NCI-H69 (cell line): ENCODE data around the gene PRKCE.
A peak's percentile ranks its signal among the peaks of the same experiment; 100 is the strongest.

Experiments
- DNase-seq: peaks from one replicate; lab custom pipeline; 2025; lab: John Stamatoyannopoulos, UW

Gene PRKCE

DNA sequence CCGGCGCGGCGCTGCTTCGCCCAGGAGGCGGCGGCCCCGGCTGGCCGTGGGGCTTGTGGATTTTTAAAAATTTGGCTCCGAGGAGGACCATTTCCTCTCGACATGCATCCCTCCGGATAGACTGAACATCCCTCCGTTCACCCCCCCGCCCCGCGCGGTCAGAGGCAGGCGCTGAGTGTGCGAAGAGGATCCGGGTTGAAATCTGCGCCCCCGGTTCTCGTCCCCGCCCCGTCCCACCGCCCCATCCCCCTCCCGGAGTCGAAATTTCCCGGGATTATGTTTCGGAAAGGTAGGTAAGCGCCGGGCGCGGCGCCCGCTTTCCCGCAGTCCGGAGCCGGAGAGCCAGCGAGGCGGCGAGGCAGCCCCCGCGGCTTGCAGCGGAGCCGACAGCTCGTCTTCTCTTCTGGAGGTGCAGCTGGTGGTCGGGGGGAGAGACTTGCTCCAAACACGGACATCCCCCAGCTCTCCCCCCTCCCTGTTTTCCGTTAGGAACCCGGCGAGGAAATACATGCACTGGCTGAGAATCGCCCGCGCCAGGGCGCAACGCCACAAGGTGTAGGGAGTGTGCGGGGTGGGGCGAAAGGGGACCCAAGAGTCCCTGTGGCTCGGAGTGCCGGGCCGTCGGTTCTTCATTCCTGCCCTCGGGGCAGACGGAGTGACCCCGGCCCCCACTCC, at the start of gene PRKCE:
TSS of gene PRKCE (plus strand) at position 261 of the 675 bp plus-strand sequence.
- DNase-seq = peak; percentile 34

DNA sequence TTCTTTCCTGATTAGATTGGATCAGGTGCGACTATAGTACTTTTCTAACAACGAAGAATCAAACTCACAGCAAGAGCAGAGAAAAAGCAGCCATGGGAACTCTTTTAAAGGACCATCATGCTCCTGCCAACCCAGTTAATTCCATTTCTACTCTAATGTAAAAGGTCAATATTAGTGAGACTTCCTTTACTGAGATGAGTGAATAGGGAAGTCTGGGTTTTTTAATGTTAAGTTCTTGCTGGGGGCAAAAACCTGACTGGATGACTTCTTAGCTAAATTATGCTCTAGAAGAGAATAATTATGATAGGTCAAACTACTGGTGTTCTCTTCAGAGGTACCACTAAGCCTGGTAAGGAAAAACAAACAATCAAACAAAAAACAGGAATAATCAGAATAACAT, 48.9 kb upstream of the PRKCE start:
- DNase-seq = no peak

DNA sequence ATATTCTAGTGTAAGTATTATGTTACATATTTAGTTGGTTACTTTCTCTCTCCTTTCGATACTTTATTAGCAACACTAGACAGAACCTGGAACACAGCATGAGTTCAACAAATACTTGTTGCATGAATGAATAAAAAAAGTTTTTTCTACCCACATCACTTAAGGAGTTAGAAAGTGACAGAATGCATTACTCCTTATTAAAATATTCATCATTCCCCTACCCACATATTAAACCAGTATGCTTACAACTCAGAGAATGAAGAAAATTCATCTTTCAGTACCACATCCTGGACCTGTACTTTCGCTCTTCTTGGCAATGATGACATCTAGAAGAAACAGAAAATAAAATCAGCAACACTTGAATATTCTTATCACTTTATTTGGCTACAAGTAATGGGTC, 46.4 kb upstream of the PRKCE start:
- DNase-seq = no peak

DNA sequence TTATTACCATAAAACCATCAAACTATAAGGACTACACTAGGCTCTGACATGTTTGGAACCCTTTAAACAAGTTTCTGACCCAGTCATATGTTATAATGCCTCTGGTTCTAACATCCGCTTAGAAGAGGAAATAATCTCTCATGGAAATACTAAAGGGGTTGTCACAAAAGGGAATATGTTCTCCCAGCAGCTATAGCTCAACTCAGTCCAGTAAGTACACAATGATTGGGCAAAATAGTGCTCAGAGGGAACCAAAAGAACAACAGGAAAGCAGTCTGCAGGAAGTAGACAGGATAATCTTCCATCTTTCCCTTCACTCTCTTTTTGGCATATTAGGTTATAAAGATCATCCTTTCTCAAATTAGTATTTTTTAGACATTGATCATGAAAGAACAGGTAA, 44.7 kb upstream of the PRKCE start:
- no peak for DNase-seq

DNA sequence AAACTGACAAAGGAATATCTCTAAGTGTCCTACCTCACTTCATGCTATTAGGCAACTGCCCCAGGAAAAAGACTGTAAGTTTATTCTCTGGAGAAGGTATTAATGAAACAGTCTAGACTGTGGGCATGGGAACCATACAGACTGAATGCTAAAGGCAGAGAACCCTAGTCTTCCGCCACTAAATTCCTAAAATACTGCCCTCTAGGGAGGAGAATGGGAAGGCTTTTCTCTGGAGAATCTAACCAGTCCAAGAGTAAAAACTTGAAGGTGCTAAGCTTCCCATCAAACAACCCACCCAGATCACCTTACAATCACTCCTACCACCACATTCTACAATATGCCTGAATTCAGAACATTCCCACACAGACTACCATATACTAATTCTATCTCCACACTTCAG, 43.8 kb upstream of the PRKCE start:
- peak; percentile 44 for DNase-seq

DNA sequence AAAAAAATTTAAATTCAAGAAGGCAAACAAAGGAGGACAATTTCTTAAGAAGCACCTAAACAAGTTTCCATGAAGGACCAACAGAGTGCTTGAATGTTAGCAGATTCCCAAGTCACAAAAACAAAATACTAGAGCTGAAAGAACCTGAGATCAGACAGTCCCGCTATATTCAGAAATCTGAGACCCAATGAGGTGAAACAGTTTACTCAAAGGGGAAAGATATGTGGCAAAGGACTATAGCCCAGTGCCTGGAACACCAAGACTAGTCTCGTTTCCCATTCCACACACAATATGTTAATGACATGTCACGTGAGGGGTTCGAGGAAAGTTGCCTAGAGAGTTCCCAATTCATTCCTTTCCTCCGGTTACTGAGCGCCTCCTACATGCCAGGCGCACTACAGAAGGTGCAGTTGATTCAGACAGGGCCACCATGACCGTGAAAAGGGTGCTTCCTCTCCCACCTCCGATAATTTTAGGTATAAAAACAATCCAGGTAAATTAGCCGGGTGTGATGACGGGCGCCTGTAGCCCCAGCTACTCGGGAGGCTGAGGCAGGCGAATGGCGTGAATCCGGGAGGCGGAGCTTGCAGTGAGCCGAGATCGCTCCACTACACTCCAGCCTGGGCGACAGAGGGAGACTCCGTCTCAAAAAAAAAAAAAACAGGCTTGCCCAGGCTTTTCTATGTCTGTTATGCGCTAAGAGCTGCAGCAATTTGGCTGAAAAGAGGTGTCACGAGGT, 41.0 kb upstream of the PRKCE start:
- DNase-seq = peak; percentile 79

DNA sequence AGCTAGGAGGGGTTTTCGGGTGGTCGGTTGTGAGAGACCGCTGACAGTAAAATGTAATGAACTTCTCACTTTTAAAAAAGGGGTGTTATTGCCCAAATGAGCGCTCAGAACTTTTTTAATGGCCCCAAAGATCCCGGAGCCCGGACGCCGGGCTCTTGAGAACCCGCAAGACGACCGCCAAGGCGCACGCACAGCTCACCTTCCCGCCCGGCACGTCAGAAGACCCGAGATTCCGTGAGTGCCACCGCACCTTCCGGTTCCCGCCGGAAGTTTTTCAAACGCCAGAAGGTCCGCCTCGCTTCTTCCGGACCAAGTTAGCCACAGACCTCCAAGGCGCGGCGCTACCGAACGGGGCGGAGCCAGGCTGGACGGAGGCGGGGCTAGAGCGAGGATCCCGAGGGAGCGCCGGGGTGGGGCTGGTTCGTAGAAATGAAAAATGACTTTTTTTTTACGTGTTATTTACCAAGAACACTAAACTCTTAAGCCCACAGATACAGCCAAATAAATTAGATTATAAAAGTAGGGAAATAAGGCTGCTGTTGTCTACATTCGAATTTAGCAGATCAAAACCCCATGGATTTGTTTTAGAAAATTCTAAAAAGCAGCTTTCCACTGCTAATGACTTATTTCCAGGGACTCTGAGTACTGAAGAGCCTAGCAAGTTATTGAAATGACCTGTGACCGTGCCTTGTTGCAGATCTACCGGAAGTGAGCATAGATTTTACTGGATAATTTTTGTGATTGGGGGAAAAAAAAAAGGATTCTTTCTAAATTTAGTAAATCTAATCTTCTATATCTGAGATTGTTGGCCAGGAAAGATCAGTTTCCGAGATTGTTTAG, 40.2 kb upstream of the PRKCE start, which contains the start of gene SRBD1:
TSS of gene SRBD1 (minus strand) at position 248 of the 840 bp plus-strand sequence. CDS start 5,826 bp downstream, outside the sequence.
- DNase-seq = peak; percentile 94

DNA sequence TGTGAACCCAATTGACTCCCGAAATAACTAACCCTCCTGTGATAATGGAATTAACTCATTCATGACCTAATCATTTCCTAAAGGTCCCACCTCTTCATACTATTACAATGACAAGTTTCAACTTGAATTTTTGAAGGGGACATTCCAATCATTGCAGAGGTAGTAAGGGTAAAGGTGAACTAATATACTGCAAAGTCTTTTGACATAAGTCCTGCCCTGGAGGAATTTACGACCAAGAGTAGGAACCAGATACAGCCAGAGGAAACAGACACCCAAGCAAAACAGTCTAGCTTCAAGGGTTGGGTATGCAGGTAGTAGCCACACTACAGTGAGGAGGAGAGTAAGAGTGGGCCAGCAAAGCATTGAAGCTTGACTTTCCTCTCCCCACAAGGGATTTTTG, 39.2 kb upstream of the PRKCE start:
- no peak for DNase-seq

DNA sequence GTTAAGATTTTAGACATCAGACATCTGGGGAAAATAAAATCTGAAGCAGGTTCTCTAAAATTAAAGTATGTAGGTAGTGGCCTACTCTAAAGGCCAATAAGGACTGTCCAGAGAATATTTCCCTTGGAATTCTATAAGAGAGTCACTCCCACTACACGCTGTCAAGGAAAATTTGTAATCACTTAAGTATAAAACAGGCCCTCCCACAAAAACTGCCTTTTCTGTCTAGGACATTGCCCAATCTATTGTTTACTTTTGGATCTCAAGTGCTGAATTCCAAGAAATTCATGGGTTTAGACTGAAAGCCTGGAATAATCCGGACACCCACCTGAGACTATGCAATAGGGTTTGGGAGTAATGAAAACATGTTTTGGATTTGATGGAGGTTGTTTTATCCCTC, 38.7 kb upstream of the PRKCE start:
- no peak for DNase-seq

DNA sequence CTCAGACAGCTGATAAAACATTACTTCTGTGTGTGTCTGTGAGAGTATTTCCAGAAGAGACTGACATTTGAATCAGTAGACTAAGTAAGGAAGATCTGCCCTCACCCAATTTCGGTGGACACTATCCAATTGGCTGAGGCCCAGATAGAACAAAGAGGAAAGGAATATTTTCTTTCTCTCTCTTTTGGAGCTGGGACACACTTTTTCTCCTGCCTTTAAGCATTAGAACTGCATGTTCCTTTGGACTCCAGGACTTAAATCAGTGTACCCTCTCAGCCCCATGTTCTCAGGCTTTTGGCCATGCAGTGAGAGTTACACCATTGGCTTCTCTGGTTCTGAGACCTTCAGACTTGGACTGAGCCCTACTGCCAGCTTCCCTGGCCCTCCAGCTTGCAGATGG, 37.1 kb upstream of the PRKCE start:
- no peak for DNase-seq

DNA sequence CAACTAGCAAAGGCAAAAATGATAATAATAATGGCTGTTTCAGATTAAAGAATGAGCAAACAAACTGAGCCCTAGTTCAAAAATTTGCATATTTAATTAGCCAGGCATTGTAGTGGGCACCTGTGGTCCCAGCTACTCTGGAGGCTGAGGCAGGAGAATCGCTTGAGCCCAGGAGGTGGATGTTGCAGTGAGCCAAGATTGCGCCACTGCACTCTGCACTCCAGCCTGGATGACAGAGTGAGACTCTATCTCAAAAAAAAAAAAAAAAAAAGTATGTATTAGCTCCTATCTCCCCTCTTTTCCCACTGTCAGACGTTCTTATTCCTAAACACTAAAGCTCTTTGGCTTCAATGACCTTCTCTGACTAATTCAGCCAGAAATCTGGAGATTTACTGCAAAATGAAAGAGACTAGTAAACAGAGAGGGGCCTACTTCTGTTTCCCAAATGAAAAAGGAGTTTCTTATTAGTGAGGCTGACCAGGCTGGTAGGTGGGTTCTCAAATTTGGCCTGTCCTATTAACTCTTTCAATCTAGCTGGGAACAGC, 36.5 kb upstream of the PRKCE start:
- DNase-seq = no peak

DNA sequence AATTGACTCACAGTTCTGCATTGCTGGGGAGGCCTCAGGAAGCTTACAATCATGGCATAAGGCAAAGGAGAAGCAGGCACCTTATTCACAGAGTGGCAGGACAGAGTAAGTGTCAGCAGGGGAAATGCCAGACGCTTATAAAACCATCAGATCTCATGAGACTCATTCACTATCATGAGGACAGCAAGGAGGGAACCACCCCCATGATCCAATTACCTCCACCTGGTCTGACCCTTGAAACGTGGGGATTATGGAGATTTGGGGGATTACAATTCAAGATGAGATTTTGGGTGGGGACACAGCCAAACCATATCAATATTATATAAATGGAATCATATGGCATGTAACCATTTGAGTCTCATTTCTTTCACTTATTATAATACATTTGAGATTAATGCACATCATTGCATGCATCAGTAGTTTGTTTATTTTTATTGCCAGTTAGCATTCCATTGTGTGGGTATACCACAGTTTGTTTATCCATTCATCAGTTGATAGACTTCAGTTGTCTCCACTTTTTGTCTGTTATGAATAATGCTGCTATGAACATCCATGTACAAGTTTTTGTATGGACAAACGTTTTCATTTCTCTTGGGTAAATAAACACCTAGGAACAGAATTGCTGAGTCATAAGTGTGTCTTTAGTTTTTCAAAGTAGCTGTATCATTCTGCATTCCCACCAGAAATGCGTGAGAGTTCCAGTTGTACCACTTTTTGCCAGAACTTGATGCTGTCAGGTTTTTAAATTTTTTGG, 34.6 kb upstream of the PRKCE start:
- DNase-seq = peak; percentile 1

DNA sequence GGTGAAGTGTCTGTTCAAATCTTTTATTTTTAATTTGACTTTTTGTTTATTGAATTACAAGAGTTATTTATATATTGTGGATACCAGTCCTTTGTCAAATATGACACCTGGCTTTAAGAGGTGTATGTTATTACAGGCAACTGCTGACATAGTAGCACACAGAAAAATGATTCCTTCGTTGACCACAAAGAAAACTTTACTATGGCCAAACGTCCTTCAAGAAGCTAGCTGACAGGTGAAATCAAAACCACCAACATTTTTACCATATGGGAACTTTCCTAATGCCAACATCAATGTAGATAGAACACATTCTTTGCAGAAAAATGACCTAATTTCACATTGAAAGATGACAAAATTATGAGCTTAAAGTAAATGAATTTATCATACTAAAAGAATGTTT, 34.0 kb upstream of the PRKCE start:
- DNase-seq = no peak

DNA sequence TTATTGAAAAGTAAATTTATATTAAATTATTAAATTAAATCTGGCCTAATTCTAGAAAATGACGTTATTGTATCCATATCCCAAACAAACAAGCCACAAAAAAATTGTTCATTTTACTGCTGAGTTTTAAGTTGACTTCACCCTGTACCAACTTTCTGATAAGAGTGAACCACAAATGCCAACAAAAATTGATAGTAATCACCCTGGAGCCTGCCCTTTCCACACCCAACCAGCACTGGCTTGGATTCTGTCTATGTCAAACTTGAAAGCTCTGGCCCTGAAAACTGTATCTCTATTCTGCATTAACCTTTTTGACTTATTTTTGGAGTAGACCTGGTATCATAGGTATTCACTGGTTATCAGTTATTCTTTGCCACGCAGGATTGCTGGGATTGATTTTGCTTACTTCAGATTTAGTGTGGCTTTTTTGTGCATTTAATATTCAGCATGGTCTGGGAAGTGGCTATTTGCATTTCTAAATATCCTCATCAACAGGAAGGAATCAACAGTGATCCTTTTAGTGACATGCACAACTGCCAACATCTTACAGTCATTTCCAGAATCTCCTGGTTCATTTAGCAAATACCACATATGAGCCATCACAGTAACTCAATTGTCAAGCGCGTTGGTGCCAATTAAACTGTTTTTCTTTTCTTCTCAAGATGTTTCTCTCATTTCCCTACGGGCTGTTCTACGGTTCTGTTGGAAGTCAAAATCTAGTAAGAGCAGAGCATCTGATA, 29.0 kb upstream of the PRKCE start:
- DNase-seq = no peak

DNA sequence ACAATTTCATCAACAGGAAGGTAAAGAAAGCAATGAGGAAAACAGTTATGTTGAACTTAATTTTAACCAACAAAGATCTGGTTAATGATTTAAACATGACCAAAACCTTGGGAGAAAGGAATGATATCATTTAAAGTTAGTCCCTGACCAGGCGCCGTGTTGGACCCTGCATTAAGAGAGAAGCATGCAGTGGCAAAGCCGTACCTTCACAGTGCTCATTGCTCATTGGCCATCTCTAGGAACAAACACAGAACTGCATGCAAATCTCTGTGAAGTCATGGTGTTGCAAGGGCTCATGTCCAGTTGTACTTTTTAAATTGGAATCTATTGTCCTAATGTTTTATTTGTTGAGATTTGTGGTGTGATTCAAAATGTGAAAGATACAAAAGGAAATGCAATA, 28.4 kb upstream of the PRKCE start:
- DNase-seq = no peak

DNA sequence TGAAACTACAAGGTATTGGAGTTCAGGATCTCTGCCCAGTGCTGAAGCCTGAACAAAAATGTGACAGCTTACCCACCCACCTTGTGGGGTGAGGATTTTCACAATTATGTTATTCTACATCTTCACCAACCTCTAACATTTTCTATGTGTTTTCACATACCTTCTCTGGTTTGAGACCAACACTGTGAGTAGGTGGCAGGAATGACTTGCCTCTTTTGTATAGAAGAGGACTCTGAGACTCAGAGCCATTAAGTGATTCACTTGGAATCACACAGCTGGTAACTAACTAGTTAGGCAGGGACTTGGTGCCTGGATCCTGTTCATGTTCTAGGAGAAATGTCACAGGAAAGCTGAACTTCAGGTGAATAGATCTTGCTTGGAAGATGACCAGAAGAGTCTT, 25.7 kb upstream of the PRKCE start:
- no peak for DNase-seq

DNA sequence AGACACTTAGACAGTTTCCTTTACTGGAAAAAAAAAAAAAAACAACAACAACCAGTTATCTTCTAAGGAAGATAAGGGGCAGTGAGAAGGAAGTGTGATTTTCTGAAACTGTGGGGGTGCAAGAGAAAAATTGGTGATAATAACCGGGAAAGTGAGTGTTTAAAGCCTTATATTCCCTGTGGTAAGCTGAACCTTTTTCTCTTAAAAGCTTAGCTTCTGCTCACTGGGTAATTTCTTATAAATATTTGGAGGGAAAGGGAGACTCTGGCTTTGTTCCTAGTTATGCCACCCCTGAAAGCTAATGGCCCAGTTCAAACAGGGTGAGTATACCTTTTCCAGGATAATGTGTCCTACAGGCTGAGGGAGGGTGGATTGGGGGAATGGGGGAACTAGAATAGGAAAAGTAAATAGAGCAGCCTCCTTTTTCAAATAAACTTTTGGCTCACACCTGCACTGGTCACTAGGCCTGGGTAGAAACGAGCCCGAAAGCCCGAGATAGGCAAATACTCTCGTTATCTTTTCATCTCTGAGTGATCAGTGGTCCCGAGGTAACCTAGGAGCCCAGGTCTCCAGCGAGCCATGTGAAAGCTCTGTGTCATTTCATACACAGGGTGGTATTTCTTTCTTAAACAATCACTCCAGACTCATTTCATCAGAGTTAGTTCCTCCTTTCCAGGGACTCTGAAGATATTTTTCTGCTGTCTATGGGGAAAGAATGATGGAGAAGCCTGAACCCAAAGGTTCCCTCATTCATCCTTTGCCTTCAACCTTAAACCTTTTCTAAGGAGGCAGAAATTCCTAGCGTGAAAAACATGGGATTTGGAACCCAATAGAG, 24.9 kb upstream of the PRKCE start:
- DNase-seq = peak; percentile 38

DNA sequence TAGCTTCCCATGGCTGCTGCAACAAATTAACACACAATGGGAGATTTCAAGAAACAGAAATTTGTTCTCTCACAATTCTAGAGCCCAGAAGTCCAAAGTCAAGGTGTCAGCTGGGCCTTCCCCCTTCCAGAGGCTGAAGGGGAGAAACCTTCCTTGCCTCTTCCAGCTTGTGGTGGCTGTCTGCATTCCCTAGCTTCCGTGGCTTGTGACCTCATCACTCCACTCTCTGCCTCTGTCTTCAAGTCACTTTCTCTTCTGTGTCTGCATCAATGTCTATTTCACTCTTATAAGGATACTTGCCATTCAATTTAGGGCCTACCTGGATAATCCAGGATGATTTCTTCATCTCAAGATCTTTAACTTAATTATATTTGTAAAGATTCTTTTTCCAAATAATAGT, 23.6 kb upstream of the PRKCE start:
- DNase-seq = no peak

DNA sequence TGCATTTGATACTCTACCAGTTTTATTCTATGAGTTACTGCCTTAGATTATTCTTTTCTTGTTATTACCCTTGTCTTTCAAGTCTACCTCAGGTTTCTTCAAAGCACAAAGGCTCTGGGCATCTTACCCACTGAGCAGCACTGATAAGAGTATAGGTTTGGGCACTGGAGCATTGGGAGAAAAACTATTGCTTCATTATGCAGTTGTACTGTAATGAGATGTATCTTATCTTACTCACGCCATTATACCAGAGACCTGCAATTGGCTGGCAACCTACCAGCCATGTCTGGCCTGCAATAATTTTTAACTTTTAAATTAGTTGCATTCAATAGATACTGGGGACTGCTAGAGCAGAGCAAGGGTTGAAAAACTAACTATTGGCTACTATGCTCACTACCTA, 21.5 kb upstream of the PRKCE start:
- no peak for DNase-seq

DNA sequence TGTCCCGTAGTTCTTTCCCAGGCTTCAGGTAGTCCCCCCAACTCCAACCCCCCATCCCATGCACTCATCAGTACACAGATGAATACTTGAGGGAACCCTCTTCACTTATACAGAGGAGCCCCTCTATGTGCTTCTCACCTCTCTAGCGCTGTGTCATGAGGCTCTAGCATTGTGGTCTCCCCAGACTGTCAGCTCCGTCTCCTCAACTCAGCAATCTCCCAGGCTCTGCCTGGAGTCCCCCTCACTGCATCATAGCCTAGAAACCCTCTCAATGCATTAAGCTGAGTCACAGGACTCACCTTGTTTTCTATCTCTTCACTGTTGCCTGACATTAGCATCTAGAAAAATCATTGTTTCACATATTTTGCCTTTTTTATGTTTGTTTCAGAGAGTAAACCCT, 20.2 kb upstream of the PRKCE start:
- DNase-seq = no peak
